SIG-M5 (cell line): Measurements from ENCODE around the gene CFAP58.
"Not testable (repeated sequence)": the region's sequence is repeated elsewhere in the genome, so short reads cannot be mapped to it uniquely, and the experiment has no call there.

ENCODE experiments used
- DNase-seq: peaks from one replicate; lab custom pipeline; 2025; lab: John Stamatoyannopoulos, UW

The CFAP58 gene

DNA sequence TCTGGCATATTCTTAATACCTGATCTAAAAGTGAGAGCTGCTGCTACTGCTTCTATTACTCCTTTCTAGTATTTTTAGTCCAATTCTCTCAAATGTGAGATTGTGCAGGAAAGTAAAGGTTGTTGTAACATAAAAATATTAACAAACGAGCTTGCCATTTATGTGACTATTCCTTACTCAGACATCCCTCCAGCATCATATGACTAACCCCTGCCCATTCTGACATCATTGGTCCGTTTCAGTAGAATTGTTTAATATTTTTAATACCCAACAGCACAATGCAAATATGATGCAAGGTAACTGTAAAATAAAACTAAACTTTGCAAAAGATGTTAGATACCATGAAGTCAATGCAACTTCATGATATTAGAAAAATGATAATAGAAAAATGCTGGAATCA, 83.6 kb downstream of the CFAP58 start:
- no peak for DNase-seq

DNA sequence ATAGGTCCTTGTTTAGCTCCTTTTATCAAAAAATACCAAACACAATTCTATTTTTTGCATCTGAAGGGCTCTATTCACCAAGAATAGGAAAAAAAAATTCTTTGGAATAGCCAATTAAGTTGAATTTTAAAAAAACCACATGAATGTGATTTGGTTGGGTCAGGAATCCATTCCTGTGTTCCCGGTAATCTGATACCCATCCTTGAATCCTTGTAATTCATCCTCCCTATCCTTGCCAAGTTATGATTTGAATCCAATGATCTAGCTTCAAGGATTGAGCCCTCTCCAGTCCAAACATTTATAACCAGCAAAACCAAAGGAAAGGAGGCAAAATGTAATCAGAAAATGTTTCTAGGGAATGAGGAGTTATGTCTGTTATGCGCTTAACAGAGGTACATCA, 86.6 kb downstream of the CFAP58 start:
- no peak for DNase-seq

DNA sequence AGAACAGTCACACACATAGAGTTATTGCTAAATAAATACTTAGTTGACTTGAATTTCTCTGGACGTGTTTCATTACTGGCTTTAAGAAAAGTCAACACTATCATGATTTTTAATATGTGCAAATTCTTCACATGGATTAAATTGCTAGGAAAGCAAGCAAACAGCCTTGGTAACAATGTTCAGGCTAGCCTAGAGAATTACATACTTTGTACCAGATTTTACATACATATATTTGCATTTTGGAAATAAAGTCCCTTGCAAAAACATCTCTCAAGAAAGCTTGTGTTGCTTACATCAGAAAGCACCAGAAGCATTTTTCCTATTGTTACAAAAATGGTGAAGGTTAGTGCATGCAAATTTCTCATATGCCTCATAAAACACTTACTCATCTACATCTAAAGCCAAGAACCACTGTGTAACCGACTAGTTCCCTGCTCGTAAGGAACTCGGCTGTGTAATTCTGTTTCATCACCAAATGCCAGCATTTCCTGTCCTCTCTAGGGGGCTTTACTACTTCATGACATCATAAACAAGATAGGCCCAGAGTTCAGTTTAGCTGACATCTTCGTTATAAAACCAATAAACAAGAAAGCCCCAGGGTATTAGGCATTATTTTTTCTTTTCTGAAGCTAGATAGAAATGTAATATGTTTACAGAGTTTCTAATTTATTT, 87.8 kb downstream of the CFAP58 start:
- DNase-seq = no peak

DNA sequence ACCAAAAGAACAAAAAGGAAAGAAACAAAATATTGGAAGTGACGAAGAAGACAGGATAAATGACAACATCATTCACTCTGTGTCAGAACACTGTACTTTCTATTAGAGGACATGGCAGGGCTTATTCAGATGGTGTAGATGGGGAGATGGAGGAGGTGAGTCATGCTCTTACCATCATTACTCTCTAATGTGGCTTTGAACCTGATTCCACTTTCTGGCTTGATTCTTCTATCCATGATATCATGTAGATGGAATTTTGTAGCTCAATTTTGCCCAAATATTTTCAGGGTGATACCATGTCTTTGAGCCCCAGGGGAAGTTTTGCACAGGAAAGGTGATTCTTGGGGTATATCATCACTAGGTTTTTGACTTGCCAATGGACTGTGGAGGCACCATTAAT, 91.7 kb downstream of the CFAP58 start:
- DNase-seq = no peak

DNA sequence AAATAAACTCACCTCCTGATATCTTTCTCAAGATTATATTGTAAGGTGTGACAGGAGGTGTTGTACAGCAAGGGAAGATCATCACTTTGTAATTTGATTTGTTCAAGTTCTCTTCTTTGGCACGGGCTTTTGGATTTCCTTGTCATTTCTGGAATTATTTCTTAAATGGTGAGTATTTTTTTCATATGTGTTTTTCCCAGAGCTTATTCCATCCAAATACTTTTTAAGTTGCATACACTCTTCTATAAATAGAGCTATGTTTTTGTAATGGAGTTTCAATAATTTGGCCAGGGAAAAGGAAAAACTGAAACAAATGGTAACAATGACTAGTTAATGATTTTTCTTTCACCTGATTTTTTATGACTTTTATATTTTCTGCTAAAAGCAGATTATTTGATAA, 92.5 kb downstream of the CFAP58 start:
- no peak for DNase-seq

DNA sequence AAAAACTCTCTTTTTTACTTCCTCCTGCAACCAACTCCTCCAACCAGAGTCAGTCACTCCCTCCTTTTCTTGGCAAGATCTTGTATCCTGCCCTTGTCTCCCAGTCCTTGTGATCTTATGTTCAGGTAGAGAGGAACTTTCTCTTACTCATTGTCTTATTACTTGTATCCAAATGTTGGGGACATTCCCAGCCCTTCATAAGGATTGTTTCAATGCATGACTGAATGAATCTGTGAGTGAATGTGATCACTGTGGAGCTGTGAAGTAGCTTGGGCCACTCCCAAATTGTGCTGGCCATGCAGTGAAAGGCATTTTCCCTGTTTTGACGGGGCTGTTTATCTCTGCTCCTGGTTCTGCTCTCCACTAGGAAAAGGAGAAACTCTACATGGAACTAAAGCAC, 93.7 kb downstream of the CFAP58 start:
- no peak for DNase-seq

DNA sequence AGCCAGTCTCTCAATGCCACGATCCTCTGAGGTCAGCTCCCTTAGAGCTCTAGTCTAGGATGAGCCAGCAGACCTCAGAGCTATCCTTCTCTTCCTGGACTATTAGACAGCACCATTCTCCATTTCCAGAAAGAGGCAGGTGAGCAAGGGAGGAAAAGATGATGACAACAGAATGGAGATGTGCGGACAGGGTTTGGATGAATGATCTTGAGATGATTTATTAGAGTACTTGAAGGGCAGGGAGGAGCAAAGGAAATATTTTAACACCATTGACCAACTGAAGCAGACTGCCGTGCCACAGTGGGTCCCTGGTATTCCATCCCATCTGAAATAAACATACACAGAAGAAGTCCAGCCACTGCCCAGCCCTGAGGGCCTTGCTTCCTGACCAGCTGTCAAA, 94.3 kb downstream of the CFAP58 start:
- DNase-seq = no peak

DNA sequence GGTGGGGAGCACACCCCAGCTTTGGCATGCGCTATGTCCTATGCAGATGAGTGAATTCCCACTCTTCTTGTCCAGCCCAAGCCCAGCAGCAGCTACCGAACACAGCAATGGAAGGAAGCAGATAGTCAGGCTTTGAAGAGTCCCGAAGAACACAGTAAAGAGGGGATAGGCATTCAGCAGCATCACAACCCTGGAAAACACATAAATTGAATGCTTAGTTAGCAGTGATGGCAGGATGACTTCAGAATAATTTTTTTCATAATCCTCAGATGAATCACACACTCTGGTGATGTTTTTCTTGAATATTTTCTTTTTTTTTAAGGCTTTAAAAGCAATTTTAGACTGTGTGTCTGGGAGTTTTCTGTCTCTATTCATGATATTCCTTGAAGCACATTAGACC, 95.8 kb downstream of the CFAP58 start:
- no peak for DNase-seq

DNA sequence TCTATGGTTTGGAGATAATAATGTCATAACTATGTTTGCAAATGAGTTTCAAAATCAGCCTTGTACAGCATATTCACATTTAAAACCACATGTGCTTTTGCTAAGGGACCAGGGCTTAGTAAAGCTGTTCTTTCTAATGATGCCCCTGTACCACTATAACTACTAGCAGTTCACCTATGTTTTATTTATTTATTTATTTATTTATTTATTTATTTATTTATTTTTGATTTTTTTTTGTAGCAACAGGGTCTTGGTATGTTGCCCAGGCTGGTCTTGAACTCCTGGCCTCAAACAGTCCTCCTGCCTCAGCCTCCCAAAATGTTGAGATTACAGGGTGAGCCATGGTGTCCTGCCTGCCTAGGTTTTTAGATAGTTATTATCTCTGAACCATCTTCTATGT, 96.9 kb downstream of the CFAP58 start:
- no peak for DNase-seq

DNA sequence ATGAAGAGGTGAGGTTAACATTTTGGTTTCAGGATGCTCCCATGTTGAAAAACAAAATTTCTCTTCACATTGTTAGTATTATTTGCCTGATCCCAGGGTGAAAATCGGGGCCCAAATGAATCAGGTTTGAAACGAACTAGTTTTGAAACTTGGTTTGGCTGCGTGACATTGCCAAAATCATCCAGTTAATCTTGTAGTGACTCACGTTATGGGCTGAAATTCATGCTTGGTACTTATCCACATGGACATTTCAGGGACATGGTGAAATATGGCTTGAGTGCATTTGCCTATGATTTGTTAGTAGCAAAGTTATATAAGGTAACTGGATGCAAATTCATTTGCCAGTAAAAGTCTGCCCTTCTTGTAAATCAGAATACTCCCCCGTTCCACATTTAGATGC, 97.3 kb downstream of the CFAP58 start:
- no peak for DNase-seq

DNA sequence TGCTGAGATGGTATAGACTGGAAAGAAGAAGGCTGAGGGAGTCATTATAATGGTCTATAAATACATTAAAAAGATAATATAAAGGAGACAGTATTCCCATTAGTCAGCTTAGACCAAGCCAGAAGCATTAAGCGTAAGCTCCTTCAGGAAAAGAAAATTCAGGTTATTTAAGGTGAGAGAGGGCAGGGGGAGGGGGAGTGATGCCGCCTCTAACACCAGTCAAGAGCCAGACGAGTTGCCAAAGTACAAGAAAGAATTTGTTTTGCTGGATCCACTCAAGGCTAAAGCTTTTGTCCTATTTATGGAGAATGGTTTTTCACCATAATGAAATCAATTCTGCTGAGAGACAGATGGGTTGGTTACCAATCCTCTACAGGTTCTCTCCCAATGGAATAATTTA, 99.3 kb downstream of the CFAP58 start:
- no peak for DNase-seq

DNA sequence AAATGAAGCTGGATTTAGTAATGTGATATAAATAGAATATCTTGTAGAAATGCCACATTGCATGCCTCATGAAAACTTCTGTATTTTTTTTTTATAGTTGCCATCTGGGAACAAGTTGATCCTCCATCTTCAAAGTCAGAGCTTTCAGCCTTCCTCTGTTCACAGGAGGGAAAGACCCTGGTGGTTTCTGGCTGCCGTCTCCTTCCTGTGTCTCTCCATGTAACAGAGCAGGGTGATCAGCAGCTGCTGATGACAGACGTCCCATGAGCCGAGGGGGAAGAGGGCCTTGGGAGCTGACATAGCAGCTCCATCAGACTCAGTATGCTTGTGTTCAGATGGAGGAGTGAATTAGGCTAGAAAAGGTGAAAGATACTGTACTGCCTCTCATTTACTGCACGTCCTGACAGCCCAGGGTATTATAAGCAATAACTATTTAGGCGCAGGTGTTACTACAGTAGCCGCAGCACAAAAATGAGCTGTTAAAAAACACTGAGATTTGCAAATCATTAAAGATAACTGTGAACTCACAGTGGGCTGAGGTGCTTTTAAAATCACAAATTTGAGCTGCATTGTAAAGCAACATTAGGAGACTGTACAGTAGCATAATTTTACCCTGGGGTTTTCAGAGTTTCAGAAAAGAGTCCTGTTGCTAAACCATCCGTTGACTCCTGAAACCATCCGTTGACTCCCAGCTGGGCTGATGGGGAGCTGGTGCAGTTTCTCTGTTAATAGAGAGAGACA, 103.3 kb downstream of the CFAP58 start:
- DNase-seq = no peak

DNA sequence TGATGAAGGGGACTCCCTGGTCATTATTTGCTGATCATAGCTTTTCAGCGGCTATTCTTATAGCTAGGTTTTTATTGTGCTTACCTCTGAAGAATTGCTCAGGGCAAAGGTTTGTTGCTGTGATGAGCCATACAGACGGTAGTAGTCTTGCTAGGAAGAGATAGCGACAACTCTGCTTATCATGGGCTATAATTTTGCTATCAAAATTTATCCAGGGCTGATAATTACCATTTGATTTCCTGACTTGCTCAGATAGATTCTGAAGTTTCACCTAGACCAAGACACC, 103.9 kb downstream of the CFAP58 start:
- DNase-seq = no peak

DNA sequence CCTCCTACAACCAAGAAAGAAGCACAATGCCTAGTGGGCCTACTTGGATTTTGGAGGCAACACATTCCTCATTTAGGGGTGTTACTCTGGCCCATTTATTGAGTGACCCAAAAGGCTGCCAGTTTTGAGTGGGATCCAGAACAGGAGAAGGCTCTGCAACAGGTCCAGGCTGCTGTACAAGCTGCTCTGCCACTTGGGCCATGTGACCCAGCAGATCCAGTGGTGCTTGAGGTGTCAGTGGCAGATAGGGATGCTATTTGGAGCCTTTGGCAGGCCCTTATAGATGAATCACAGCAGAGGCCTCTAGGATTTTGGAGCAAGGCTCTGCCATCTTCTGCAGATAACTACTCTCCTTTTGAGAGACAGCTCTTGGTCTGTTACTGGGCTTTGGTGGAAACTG, 111.9 kb downstream of the CFAP58 start:
- not testable (repeated sequence) for DNase-seq

DNA sequence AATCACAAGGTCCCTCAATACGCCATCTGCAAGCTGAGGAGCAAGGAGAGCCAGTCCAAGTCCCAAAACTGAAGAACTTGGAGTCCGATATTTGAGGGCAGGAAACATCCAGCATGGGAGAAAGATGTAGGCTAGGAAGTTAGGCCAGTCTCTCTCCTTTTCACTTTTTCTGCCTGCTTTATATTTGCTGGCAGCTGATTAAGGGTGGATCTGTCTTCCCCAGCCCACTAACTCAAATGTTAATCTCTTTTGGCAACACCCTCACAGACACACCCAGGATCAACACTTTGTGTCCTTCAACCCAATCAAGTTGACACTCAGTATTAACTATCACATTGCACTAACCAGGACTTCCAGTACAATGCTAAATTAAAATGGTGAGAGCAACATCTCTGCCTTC, 115.2 kb downstream of the CFAP58 start:
- not testable (repeated sequence) for DNase-seq

DNA sequence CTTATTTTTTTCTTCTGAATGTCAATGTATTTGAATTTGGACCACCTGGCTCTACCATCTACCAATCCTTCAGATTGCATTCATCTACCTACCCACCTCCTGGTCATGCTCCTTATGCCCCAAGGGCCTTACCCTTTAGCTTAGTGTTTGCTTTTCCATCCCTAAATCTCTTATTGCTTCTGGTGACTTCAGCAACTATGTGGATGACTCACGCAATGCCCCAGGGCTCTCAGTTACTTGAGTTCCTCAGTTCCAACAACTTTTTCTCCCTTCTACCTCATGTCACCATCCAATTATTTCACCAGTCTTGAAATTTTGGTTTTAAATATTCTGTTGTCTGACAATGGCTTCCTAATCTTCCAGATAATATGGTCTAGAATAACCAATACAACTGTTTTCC, 118.9 kb downstream of the CFAP58 start:
- DNase-seq = no peak

DNA sequence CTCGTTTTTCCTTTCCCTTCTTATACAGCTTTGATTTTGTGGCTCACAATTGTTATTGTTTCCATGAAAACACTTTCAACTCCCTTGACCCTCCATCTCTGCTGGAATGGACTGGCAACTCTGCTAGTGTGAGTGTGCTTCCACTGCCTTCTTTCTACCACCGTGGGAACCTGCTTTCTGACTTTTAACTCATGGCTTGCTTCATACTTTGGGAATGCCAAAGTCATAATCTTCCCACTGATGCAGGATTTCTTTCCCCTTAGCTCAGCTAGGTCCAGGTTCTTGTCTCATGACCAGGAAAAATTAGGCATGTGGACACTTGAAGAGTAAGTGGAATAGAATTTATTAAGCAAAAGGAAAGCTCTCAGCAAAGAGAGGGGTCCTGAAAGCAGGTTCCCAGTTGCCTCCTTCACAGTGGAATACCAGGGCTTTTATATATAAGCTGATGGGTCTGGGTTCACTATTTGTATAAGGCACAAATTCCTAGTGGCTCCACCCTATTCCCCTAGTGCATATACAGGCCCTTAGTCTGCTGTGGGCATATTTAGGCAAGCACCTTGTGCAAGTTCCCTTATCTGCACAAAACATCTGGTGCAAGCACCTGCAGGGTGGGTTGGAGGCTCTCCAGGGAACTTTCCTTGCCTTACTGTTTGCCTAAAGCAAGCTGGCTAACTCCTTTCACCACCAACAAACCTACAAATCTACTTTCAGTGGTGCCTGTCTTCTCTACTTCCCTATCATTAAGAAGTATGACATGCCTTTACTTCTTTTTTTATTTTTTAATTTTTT, 119.5 kb downstream of the CFAP58 start:
- DNase-seq = no peak

DNA sequence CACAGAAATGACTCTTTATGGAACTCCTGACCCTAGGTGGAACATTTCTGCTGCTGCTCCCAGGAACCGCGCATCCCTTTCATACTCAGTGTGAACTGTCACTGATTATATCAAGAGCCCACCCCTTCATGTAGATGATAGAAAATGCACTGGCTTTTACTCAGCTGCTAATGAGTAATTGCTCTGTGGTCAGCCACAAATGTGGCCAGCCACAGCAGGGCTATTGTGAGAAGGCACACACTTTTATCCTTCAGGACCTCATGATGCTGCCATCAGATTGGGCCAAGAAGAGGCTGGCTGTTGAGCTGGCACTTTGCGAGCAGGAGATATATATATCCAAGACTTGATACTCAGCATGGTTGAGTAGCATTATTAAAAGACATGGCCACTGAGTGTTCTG, 124.7 kb downstream of the CFAP58 start:
- no peak for DNase-seq

DNA sequence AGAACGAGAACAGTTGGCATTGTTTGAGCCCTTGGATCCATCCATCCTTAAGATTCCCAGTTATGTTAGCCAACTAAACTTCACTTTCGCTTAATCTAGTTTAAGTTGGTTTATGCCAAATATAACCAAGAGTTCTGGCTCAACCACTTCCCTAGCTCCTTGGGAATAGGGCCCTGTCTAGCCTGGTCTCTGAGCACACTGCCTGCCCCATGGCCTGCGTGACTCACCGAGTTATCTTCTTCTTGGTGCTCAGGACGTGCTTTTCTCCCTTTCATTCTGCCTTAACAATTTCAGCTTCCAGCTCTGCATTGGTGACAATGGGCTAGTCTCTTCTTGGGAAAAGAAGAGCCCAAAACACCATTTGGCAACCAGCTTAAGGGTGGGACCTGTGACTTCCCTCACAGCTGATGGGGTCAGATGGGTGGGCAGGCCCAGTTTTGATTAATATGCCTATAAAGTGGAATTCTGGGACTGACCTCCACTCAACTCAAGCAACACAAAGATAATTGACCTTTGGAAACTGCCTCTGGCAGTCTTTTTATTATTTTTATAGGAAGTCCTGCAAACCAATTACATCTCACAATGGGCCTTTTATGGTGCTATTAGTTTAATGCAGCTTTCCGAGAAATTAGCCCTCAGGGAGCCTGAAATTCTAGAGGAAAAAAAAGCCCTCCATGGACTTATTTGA, 126.4 kb downstream of the CFAP58 start:
- DNase-seq = no peak

DNA sequence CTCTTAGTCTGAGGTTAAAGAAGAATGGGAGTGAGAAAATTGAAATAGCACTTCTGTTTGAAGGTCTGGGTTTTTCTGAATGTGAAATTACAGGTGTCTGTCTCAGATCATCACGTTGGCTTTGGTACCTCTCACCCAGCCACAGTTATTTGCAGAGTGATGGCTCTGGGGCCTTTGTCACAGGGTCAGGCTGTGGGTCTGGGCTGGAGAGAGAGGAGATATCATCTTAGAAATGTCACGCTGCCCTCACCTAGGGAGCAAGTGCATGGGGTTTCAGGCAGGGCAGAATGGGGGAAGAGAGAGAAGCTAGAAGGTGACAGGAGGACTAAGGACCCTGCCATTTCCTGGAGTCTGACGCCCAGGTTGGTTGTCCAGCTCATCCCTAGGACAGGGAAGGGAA, 127.2 kb downstream of the CFAP58 start:
- no peak for DNase-seq

DNA sequence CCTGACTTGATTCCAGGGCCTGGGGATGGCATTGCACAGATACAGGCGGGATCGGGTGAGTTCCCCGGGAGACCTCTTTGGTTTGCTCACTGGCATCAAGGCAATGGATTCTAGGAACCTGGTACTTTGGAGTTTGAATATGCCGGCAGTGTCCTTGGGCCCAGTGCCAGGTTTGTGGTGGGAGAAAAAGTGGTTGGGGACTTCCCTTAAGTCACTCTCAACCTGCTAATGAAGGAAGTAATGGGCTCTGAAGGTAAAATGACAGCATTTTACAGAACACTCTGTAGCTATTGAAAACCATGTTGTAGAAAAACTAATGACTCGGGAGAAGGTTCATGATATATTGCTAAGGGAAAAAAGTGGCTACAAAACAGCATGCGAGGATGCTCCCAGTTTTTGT, 129.9 kb downstream of the CFAP58 start:
- no peak for DNase-seq

DNA sequence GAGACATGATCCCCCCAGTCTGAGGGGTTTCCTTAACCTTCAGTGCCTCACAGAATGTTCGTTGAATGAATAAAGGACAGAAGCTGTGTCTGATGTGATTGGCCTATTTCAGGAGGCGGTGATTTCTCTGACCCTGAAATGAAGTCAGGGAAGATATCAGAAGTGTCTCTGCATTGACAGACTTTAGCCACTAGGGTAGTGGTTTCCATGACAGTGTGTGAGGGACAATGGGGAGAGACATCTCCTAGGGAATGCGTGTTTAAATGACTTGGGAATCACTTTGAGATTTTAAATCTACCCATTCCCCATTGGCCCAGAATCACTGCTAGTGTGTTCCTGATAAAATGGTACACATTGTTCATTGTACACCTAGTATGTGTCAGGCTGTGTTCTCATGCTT, 132.0 kb downstream of the CFAP58 start:
- no peak for DNase-seq

DNA sequence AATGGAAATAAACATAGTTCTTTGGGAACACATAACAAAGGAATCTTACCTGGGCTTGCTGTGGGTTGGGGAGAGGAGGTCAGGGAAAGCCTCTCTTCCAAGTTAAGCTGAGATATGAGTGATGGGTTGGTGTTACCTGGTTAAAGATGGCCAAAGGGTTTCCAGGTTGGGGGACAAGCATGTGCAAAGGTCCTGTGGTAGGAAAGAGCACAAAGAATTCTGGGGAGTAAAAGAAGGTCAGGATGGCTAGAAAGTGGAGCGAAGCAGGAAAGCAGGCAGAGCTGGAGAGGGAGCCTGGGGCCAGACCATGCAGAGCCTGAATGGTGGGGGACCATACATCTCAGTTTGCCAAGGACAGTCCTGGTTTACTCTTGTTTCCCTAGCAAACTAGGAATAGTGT, 133.2 kb downstream of the CFAP58 start:
- no peak for DNase-seq
